GM15510 (cell line): ENCODE results near the gene SCAP.
A peak's percentile ranks its signal among the peaks of the same experiment; 100 is the strongest.

Source experiments
- POLR2A ChIP-seq: IDR thresholded peaks from 3 replicates; pipeline ENCODE4 v1.6.1; 2011; ENCODE audit warnings: borderline replicate concordance; ENCODE audit not compliant: insufficient read length; ENCODE audit errors: extremely low read depth

The SCAP gene

DNA sequence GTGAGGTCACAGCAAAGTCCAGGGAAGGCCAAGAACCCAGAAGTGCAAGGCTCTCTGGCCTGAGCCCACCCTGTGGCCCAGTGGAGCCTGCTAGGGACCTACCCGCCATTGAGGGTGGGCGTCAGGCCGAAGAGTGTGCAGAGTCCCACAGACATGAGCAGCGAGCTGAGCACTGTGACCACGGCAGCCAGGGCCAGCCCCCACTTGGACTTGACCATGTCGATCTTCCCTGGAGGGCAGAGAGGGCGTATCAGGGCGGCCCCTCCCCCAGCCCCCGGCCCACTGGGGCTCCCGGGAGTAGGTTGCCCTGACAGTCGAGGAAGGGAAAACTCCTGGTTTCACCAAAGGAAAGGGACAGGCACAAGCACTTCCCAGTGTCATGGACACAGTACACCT lies 50.4 kb downstream of the SCAP start:
- no peak for TF ChIP-seq POLR2A

DNA sequence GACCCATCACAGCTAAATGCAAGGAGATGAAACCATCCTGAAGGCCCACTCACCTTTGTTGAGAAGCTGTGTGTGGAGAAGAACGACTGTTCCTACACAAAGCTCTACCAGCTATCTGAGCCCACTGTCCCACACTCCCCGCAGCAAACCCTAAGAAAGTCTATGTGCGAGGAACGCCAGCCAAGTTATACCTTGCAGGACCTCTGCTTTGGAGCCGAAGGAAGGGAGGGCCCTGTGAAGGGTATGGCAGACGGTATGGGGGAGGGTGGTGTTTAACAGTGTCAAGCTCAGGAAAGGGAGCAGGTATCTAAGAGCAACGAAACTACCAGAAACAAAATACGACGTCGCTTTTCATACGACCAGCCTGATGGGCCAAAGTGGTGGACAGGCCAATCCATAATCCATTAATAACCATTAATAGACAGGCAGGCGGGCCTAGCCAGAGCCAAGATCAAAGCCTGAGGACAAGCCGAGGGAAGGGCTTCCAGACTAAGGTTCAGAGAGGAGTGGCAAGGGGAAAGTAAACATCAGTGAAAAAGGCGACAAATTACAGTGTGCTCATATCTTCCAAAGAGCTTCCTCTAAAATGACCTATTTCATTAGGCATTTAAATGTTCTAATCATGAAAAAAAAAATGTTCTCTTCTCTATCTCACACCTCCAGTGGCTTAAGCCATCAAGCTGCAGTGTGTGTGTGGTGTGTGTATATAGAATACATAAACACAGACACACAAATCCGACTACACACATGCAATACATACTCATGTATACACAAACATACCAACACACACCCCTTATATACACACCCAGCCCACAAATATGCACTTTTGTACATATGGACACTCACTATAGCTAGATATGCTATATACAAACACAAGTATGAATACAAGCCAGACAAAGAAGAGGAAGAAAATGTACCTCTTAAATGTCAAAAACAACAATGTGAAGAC lies 51.0 kb downstream of the SCAP start:
- TF ChIP-seq POLR2A = no peak

DNA sequence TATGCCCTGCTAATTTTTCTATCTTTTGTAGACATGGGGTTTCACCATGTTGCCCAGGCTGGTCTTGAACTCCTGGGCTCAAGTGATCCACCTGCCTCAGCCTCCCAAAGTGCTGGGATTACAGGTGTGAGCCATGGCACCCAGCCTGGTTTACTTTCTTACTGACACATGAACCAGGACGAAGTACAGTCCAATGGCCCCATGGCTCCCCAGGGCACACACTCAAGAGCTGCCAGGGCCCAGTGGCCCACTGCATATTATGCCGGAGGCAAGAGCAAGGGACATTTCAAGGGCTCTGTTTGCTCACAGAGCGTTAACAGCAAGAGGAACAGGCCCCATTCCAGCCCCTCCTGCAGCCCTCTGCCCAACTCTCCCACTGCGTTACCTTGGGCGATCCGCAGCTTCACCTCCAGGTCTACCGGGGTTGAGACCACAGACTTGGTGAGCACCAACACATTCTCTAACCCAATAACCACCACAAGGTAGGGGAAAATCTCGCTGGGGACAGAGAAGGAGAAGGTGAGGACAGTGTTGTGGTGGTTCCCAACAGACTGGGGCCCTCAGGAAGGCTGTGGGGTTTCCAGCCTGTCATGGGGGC lies 52.1 kb downstream of the SCAP start:
- TF ChIP-seq POLR2A = no peak

DNA sequence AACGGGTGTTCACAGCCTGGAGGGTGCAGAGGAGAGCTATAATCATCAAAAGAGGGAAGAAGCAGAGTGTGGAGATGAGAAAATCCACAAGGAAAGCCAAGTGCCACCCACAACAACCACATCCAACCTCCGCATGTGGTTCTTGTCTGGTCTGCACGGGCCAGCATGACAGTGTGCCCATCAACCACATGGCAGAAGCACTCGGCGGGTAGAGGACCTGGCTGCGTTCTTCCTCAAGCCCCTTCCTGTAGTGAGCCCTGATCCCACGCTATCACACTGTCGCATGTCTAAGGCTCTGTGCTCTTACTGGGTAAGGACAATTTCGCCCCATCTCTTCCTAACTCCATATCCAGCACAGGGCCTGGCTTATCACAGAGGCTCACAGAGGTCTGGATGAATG lies 53.0 kb downstream of the SCAP start:
- no peak for TF ChIP-seq POLR2A

DNA sequence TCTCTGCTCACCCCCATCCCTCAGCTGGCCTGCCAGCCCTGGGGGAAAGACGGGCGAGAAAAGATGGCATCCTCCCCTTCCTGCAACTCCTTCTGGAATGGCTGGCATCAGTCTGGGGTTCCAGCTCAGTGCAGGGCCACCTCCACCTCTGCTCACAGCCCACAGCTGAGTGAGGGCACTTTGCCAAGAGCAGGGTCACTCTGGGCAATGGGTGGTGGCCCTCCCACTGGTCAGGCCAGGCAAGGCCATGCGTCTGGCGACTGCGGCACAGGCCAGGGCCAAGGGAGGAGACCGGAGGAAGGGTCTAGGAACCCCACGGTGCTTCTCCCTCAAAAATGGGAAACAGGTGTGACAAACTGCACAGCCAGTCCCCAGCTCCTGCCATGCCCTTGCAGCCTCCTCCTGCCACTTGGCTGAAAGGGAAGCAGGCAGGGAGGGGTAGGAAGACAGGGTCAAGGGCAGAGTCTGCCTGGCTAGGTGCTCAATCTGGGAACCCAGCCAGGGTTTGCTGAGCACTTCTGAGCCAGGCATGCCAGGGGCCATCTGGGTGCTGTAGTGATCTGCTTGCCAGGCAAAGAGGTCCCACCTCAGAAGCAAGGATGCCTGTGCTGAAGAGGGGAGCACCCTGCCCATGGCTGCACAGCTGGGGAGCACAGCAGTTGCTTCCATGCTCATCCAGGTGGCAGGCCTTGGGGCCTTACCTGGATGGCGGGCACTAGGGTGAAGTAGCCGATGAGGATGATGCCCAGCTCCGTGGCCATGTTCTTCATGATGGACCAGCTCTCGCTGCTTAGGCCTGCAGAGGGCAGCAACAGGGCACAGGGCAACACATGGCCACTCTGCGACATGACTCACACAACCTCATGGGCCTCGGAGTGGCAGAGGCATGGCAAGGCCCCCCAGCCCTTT lies 53.7 kb downstream of the SCAP start:
- no peak for TF ChIP-seq POLR2A

DNA sequence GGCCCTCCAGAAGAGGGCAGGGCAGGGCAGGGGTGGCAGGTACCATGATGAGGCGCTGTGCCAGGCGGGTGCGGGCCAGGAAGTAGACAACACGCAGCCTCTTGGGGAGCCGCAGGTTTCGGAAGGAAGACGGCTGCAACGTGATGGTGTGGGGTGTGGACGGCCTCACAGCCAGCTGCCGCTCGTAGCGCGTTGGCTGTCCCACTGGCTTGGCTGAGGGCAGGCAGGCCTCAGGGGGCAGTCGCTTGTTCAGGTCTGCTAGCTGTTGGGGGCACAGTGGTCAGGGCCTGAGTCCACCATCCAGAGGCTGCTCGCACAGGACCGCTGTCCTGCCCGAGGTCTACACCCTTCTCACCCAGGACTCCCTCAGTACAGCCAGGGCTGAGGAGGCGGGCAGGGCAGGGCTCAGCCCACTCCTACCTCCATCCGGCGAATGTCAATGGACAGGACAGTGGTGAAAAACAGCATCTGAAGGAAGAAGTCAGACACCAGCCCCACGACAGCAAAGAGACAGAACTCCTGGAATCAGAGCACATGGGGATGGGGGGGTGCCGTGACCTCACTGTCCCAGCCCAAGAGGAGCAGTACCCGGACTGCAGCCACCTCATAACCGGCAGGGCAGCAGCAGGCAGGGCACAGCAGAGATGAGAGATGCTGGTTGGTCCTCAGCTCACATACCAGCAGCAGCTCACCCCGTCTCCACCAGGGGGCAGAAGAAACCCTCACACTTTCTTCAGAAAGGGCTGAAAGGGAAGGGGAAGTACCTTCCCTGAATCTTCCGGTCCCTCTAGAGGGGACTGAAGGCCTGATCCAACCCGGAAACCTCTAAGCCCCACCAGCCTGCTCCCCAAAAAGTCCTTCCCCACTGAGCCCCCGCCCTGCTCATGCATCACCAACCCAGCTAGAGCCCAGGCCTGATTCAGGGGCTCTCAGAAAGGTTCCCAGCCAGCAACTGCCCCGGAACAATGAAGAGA lies 54.9 kb downstream of the SCAP start:
- TF ChIP-seq POLR2A = no peak

DNA sequence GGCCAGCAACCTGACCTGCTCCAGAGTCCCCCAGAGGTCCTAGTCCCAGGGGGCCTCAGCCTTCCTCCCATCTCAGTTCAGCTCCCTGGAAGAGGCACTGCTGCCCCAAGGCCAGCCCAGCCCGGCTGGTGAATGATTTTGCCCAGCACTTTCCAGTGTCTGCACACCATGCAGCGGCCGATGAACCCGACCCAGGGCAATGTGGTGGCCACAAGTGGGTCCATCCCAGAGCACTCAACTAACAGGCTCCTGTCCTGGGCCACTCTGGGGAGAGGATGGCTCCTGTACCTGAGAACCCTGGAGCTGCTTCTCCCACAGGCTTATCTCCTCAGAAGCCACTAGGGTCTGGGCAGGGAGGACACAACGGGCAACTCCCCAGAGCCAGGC lies 55.7 kb downstream of the SCAP start:
- no peak for TF ChIP-seq POLR2A

DNA sequence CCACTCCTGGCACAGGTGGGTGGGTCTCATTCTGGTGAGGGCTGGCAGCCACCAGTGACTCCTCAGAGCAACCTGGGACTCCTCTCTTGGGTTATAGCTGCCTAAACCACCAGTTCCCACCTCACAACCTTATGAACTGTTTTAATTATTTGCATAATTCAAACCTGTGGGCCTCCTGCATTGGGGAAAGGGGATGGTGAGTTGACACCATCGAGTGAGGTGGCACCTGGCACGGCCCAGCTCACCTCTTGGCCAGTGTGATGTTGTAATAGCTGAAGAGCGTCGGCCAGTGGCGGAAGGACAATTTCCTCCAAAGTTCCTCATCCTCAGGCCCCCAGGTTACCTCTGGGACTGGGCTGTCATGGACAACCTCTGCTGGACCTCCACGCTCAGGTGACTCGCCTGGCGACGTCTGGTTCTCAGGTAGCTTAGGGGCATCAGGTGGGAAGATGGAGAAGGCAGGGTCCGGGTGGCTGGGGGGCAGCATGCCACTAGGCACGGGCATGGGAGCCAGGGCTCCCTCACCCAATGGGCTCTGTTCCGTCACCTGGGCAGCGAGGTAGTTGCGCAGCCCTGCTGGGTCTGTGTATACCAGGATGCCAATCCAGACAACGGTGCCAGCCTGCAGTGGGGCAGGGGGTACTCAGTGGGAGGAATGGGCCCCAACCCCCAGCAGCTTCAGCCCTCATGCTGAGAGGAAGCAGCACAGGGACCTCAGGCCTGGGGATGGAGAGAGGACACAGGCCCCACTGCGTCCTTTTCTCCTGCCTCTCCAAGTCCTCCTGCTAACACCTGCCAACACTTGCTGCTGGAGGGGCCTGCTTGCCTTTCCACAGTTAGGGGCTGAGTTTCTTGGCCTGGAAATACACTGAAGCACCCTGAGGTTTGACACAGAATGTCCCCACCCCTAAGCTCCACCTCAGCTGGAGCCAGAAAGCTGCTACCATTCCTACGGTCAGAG lies 56.4 kb downstream of the SCAP start:
- TF ChIP-seq POLR2A = no peak

DNA sequence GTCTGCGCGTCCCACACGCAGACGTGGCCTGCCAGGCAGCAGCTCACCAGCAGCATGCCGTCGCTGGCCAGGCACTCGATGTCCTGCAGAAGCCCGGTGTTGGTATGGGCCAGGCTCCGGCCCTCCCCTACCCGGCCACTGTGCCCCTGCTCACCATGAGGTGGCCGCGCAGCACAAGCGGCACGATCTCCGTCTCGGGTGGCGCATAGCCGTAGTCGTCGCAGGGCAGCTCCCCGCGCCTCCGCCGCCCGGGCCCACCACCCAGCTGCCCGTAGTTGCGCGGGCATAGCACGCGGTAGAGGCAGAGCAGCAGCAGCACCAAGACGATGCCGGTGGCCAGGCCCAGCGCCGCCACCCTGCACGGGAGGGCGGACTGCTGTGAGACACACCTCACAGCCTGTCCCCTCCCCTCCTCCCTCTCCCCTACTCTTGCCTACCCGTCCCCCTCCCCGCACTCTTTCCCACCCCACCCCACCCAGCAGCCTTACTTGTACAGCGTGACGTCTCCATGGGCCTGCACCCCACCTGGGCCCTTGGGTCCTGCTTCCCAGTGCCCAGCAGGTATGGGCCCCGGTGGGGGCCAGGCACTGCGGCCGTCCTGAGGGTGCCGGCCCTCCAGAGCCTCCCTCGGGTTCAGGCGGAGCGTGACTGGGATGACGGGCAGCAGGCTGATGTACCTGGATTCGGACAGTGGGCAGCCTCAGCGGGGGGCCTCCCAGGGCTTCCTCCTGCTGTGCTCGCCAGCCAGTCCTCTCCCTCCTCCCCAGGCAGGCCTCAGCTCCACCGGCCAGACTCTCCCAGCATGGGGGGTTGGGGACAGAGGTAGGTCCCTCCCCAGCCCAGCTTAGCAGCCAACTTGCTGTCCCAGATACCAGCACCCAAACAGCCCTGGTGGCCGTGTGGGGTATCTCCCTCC lies 57.3 kb downstream of the SCAP start:
- TF ChIP-seq POLR2A = peak; percentile 18

DNA sequence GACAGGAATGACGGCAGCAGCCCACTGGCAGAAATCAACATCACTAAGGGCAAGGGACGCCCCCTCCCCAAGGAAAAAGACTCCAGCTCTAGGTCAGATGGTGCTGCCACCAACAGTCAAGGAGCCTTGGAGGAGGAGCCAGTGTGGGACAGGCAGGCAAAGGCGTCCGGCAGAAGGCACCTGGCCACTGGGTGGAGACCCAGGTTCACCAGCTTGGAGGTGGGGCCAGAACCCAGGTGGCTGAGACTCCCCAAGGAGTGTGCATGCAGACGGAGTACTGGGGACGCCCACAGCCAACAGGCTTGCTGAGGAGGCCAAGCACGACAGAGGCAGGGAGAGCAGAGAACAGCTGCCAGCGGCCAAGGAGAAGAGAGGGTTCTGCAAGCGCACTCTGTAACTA lies 59.7 kb downstream of the SCAP start:
- no peak for TF ChIP-seq POLR2A

DNA sequence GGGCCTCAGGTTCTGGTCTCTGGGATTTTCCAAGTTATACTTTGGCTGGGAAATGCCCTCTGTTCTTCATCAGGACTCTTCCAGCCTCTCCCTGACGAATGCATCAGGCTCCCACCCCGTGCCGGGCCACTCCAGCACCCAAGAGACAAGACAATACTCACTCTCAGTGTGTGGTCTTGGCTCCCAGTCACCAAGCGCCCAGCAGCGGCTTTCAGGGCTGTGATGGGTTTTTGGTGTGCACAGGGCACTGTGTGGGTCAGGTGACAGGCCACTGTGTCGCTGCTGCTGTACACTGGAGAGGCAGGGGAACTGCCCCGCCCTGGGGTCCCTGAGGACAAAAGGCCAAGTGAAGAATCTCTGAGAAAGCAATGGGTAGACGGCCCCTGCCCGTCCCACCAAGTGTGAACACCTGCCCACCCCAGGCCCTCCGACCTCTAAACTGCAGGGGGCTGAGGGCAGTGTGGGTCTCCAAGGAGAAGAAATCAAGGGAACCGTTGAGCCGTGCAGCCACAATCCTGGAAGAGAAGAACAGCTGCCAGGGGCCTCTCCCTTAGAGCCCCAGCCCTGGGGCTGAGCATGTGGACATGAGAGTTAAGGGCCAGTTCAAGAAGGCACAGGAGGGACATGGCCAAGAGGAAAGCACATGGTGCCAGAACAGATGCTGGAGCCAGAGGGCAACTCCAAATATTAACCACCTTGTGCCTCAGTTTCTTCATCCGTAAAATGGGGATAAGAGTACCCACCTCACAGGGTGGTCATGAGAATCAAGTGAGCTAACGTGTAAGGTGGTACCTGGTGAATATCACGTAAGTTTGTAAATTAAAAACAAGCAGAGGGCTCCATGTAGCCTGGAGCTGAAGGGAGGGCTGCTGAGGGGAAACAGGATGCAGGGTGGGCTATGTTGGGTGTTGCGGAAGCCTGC lies 60.8 kb downstream of the SCAP start:
- TF ChIP-seq POLR2A = no peak
